GM21723 (cell line): ENCODE data around the gene METTL25B.

Experiments used
- ATAC-seq: cut with Tn5 transposase; IDR thresholded peaks from one replicate; pipeline ENCODE4 v1.9.1; 2021; ENCODE audit warnings: mild to moderate bottlenecking, moderate library complexity; ENCODE audit not compliant: unreplicated experiment

Gene METTL25B

DNA sequence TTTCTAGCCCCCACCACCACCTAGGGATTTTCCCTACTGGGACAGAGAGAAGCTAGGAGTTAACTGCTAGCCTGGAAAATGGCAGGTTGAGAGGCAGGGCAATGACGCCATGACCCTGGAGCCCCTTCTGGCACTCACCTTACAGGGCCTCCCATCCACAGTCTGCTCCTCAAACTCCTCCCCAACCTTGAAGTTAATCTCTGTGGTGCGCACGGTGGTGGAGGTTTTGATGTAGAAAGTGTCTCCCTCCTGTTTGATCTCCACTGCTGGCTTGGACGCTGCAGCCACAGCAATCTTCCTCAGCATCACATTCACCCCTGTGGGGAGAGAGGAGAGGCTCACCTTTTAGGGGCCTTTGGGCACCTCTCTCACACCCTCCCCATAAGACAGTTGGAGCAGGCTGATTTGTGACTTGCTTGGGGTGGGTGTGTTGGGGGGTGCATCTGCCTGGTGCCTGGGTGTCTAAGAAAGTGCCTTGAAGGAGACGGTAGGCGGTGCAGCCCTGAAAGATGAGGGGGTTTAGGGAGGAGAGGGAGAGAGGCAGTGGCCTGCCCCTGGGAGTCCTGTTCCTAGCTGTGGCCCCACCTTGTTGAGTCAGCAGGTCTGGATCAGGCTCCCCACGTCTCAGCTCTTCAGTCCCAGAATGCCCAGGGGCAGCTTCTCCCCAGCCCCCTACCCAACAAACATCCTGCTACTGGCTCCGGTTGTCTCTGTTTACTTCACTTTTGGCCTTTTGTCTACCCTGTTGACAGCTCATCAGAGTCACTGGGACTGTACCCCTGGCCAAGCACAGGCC is 27.3 kb upstream of the METTL25B start:
- no peak for ATAC-seq

DNA sequence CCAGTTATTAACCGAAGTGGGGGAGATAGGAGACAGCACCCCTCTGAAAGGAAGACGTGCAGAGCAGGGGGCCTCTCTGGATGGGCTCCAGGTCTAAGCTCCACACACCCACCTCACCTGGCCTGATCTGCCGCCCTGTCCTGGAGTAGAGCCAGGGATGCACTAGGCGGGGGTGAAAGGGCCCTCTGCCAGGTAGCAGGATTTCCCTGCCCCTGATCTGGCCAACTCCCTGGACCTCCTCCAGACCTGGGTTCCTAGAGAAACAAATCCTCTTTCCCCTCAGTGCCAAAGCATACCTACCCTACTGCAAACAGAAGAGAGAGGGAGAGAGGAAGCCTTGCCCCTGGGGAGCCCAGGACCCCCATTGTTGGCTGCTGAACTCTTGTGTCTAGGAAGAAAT is 24.9 kb upstream of the METTL25B start:
- ATAC-seq: no peak

DNA sequence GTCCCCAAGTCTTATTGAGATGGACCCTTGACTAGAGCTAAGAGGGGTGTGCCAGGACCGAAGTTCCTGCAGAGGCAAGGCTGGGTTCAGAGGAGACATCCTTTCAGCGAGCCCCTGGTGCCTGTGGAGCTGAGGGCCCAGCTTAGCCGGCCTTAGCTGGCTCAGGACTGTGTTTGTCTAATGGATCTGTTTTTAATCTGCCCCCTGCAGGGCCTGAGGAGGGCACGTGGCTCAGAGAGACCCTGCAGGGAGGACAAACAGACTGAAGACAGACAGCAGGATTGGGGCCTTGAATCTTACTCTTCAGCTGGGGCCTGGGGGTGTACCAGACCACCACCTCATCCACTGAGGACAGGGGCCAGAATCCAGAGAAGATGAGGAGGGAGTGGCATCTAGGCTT is 24.5 kb upstream of the METTL25B start:
- ATAC-seq: no peak

DNA sequence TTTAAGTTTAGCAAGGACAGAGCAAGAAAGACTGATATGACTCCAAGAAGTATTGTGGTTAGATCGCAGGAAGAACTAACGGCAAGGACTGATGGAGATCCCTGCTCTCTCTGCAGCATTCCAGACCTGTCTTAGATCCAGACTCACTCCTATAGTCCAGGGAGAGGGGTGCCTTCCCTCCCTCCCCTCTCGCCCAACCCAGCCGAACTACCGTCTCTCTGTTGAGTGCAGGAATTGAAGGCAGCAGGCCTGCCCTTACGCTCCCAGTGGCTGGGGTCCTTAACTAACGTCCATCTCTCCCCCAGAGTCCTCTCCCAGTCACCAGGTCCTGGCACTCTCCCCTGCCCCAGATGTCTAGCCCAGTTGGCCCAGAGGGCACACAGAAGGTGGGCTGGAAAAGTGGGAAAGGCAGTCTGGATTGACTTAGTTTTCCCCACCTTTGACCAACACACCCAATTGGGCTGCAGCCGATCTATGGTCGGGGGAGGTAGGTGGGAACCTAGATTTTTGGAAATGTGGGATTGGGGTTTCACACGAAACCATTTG is 24.0 kb upstream of the METTL25B start:
- ATAC-seq: no peak

DNA sequence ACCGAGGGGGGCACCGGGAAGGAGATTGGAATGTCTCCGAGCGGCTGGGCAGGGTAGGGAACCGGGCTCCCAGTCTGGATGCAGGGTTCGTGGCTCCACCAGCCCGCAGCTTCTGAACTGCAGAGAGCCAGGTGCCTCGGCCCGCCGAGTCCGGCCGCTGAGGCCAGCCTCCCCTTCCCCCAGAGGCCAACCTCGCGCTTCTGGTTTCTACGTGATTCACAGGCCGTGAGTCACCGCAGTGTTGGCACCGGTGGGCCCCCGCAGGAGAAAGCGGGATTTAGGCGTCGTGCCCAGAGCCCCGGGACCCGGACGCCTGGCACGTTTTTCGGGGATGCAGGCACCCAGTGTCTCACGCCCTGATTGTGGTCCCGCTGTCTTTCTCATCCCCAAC is 23.3 kb upstream of the METTL25B start:
- ATAC-seq: no peak

DNA sequence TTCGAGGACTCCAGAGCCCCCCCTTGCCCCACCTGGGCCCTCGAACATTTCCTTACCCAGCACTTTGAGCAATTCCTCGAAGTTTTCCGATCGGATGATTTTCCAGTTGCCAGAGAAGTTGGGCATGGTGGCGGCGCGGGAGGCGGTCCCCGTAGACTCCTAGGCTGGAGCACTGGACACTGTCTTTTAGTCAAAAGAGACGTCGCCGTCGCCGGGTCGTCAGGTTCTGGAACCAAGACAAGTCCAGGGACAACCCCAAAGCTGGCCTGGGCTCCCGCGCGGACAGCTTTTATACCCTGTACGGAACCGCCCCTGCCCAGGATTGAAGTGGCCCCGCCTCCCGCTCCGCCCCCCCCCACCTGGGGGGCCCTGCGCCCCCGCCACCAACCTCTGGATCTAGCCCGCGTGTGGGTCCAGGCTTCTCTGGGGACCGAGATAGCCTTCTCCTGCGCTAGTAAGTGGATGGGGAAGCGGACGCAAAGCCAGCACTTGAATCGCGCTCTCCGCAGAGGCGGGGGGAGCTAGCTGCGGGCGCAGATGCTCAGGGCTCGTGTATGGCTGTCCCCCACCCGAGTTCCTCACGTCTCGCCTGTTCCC is 22.9 kb upstream of the METTL25B start, which contains the start of gene CRABP2:
Gene CRABP2, minus strand, starts transcription at position 263 of the 597 bp plus-strand sequence. Its CDS starts 137 bp downstream, at position 126.
- no peak for ATAC-seq

DNA sequence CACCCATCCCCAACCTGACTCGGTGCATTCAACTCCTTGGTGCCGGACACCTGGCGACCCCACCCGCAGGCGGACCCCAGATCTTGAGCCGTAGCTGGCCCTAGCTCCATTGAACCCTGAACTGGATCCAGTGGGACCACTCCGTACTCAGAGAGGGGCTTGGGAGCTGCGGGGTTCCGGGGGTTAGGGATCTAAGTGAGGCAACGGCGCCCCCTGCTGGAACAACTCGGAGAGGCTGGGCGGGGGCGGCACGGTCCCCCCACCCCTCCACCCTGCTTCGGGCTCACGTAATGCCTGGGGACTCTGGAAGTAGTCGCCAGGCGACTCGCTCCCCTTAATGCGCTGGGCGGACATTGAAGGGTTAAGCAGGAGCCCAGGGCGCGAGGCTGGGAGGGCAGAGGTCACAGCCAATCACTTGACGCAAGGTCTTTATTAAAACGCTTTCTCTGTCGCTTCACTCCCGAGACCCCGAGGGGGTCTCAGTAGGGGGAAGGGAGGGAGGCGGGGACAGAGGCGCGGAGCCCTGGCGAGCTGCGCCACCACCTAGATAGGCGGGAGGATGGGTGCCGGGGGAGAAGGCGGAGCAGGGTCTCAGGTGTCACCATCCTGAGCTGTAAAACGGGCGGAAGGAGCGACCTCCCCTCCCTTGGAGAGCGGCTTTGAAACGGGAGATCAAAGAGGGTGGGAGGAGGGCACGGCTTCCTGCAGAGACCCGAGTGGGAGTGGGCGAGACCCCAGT is 22.2 kb upstream of the METTL25B start:
- no peak for ATAC-seq

DNA sequence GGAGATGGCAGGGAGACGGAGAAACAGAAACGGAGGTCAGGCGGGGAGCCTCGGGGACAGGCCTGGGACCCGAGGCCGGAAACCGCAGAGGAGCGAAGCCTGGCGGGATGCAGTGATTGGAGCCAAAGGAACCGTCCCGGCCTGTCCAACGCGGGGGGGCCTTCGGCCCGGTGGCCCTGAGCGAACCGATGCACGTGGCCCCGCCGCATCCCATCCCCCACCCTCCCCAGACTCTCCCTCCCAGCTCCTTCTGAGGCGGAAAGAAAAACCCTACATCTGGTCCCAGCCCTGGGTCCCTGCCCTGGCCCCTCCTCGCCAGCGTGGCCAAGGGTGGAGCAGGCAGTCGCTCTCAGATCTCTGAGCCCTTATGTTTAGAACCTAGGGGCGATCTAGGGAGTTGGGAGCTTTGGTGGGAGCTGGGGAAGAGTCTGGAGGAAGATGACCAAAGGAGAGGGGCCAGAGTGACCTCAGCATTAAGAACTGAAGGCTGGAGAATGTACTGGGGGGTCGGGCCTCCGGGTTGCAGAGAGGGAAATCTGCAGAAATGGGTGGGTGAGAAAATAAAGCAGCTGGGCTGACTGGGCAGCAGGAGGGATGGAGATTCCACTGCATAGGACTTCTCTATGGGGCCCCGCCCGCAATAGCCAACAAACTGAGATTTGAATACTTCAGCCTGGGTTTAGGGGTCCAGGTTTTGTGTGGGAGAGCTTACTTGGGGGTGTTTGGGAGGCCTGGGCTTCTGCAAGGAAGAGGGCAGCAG is 21.4 kb upstream of the METTL25B start:
- no peak for ATAC-seq

DNA sequence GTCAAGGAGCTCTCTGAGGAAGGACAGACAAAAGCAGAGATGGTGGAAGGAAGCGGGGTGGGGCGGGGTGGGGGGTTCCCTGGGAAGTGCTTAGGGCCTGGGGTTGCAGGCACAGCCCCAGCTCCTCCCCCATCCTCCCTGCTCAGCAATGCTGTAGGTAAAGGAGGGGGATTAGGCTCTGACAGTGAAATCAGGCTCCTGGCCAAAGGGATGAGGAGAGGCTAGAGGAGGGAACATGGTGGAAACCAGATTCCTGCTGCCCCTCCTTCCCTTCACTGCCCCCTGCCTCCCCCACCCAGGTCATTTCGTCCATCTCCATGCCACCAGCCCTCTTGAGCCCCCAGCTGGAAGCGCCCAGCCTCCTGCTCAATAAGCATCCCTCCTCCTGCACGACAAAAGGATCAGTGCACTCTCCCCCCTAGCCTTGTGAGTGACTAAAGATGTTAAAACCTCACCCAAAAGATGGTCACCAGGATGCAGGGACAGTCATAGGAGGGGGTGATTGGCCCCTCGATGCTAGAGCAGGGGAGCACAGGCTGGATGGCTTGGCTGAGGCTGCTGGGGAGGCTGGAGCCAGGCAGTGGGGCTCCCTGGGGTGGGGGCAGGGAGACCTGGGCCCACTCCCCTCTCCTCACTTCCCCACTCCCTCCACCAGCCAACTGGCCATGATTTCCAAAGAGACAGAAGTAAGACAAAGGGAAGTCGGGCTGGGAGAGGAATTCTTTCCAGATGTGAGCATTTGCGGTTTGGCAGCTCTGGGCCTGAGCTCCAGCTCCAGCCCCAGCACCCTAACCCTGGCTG is 20.7 kb upstream of the METTL25B start:
- no peak for ATAC-seq

DNA sequence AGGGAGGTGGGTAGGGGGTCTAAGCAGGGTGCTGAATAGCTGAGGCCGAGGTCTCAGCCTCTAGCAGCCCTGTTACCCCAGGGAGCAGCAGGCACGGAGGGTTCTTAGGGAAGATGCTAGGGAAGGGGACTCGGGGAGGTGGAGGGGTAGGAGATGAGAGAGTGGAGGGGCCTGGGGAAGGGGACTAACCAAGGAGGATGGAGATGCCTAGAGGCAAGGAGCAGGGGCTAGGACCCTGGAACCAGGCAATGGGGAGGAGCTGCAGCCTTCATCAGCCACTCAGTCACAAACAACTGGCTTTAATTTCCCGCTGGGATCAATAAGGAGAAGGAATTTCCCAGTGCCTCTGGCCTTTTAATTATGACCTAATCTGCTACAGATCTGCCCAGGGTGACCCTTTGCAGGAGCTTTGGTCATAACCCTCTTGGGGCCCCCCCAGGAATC is 20.0 kb upstream of the METTL25B start:
- no peak for ATAC-seq

DNA sequence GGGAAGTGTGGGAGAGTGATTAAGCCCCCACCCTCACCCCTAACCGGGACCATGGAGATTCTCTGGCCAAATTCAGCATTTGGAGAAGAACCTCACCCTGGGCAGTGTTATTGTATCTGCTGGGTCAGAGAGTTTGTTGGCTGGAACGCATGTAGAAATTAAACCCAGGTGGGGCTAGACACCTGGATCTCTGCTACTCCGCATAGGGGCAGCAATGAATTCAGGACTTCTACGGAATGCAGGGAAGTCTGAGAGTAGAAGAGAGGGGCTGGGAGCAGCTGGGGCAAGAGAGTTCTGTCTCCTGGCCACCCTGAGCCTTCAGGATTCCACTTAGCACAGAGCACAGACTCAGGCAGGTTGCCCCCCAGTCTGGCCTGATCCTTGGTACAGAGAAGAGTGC is 19.2 kb upstream of the METTL25B start:
- no peak for ATAC-seq

DNA sequence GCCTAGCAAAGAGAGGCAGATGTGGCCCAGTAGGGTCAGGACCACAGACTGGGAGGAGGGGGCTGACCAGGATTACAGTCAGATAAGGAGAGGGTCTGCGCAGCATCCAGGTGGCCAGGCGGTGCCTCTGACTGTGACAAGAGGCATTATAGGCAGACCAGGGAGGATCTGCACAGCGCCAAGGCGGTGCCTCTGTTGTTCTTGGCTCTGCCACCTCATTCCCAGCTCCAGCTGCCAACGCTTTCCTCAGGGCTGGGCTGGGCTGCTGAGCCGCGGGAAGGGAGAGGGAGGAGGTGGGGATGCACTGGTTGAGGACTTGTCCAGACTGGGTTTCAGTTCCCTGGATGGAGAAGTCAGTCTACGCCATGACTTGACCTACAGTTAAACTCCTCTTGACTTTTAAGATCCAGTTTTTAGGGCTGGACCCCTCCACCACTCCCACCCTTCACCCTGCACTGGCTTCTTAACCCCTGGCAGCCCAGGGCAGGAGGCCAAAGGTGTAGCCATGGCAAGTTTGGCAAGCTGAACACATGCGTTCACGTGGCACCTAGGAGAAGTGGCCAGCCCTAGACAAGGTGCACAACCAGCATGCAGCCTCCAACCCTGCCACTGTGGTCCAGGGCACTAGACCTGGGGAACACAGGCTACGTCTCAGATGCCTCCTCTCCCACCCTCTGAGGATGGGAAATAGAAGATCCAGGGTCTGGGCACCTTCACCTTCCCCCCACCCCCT is 18.3 kb upstream of the METTL25B start:
- no peak for ATAC-seq

DNA sequence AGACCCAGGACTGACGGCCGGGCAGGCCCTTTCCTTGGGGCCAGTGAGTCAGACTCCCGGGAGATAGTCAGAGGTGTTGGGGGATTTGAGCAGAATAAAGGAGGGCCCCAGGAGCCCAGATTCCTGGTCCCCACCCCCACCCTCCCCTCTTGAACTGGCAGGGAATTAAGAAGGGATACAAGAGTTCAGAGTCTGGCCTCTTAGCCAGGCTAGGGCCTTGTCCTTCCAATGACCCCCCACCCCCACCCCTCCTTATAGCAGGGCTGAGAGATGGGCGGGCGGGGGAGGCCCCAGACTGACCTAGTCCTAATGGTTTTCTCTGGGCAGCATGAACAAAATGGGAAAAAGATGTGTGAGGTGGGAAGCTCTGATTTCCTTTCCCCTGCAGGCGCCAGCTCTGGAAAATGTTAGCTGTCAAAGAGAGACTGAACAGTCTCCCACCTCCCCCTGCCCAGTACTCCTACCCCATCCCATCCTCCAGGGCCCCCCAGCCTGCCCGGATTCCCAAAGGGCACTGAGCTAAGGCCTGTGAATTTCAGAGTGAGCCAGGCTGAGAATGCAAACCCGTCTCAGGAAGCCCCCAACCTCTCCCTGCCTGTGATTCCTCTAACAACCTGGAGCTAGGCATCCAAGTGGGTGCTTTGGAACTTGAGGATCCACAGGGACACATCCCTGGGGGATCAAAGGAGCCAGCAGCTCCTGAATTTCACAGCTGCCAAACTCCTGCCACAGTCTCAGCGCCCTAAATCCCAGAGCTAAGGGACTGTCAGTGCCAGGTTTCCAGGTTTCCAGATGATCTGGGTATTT is 17.1 kb upstream of the METTL25B start:
- no peak for ATAC-seq

DNA sequence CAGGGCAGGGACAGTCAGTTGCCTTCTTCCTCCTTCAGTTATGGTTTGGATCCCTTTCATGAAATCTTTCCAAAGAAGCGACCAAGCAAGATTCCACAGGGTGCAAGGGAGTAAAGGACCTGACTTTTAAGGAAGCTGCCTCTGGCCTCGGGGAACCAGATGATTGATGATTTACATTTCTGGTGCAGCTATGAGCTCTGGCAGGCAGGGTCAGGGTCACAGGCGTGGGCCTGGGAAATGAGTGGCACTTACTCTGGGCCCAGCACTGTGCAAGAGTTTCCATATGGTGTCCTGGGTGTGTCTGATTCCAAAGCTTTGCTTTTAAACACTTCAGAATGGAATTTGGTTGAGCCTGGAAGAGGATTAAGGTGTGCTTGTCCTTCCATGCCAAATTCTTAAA is 15.6 kb upstream of the METTL25B start:
- ATAC-seq: no peak

DNA sequence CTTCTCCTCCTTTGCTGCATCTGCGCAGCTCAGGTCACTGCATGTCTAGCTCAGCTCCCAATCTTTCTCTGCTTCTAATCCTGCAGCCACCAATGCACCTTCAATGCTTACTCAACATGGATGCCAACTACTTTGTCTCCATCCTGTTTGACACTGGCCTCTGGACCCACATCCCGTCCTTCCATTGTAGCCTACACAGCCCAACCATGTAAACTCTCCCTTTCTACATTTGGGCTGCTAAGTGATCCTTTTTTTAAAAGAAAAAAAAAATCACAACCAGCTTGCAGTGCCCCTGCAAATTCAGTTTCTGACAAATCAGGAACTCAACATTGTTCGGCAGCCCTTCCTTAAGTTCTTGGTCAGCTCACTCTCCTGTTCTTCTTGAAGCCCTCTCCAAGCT is 13.4 kb upstream of the METTL25B start:
- ATAC-seq: no peak

DNA sequence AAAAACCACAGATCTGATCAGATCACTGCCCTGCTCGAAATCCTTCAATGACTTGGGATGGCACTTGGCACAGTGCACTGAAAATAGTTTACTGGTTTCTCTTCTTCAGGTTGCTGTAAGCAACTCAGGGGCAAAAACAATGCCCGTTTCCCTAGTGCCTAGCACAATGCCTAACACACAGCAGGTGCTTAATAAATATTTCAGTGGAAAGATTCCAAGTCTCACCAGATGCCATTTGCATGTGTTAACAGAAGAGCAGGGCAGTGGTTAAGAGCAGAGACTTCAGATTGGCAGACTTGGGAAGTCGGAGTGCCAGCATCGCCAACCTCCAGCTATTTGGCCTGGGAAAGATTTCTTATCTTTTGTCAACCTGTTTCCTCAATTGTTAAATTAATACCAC is 10.9 kb upstream of the METTL25B start:
- ATAC-seq: no peak

DNA sequence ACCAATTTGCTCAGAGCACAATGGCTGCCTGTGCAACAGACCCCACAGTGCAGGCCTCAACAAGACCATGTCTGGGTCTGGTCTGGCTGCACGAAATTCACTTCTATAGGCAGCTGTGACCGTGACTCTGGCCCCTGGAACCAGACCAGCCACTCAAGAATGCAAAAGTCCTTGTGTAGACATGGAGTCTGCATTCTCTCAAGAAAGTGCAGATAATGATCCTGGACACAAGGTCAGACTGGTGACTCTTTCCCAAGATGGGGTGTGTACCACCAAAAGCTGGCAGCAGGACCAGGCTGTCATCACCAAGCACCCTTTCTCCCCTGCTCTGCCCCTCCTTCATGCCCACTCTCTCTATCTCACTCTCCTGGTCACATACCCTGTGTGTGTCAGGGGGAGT is 7.1 kb upstream of the METTL25B start:
- ATAC-seq: no peak

DNA sequence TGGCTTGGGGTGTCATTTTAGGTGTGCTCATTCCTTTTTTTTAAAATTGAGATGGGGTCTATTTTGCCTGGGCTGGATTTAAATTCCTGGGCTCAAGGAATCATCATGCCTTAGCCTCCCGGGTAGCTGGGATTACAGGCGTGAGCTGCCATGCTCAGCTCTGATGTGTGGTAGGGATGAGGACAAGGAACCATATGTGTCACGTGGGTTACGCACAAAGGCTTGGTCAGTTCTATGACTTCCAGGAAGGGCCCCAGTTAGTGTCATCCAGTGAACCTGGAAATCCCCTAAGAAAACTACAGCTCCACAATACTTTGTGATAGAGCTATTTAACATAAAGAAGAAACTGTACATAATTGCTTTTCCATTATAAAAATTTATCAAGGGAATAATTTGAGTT is 6.7 kb upstream of the METTL25B start:
- no peak for ATAC-seq
